ELF-1 (cell line): ENCODE data around the gene SCGN.
A peak's percentile ranks its signal among the peaks of the same experiment; 100 is the strongest.
"Not testable (repeated sequence)": the region's sequence is repeated elsewhere in the genome, so short reads cannot be mapped to it uniquely, and the experiment has no call there.

Experiments used
- DNase-seq: peaks from one replicate; pipeline ENCODE4 v3.0.0-alpha.2; 2016; ENCODE audit warnings: low read depth, low spot score

The SCGN gene

DNA sequence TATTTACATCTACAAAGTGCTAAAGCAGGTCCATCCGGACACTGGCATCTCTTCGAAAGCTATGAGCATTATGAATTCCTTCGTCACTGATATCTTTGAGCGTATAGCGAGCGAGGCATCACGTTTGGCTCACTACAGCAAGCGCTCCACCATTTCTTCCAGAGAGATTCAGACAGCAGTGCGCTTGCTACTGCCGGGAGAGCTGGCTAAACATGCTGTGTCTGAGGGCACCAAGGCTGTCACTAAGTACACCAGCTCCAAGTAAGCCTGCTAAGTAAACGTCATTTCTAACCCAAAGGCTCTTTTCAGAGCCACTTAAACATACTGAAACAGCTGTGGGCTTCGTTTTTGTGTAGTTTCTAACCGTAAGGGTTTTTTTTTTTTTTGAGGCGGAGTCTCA is 75.0 kb downstream of the SCGN start:
- no peak for DNase-seq

DNA sequence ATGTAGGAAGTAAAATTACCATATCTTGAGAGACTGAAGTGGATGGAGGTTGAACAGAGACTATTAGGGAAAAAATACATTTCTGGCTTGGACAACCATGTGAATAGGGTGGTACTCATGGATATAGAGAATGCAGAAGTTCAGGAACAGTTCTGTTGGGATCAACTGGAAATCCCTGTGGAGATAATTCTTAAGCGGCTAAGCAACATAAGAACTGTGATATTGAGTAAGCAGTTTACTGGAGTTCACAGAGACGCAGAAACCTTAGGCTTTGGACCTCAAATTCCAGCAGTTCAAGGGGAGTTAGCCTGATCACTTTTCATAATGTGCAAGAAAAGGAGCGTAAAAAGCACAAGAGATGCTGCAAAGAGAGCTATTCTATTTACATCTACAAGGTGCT is 78.9 kb downstream of the SCGN start:
- DNase-seq = no peak

DNA sequence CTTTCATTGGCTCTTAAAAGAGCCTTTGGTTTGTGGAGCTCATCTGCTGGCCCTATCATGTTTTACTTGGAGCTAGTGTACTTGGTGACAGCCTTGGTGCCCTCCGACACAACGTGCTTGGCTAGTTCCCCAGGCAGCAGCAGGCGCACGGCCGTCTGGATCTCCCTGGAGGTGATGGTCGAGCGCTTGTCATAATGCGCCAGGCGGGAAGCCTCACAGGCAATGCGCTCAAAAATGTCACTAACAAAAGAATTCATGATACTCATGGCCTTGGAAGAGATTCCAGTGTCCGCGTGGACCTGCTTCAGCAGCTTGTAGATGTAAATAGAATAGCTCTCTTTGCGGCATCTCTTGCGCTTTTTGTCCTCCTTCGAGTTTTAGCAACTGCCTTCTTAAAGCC is 79.7 kb downstream of the SCGN start:
- DNase-seq = no peak

DNA sequence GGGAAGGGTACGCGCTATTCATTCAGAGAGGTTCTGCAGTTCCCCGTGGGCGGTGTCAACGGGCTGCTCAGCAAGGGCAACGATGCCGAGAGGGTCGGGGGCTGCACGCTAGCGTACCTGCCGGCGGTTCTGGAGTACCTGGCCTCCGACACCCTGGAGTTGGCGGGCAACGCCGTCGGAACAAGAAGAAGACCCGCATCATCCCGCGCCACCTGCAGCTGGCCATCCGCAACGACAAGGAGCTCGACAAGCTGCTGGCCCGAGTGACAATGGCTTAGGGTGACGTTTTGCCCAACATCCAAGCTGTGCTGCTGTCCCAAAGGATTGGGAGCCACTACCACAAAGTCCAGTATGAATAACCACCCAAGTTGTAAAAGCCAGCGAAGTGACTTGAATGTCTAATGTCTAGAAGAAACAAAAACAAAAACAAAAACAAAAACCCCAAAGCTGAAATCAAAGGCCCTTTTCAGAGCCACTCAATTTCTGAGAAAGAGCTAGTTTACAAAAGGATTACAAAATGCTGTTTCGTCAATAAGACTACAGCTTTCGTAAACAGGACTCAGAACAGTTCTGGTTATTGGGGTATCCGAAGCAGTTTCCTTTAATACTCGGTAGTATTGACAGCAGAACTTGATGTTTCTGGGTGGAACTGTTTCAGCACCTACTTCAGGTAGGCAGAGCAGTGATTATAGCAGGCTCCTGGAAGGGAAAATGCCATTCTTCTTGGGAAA is 80.6 kb downstream of the SCGN start:
- DNase-seq = peak; percentile 40

DNA sequence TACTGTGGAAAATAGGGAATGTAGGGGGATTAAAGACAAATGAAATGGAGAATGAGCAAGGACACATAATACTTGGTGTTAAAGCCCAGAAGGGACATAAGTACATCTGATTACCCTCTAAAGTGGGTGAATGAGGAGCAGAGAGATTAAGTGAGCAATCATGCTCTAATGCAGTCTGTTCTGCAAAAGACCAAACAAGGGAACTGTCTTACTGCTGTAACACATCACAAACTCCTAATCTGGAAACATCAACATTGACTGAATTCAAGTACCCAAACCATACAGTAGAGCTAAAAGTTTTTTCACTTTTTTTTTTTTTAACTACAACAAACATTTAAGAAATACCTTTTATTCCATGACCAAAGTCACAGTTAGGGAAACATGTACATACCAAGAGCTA is 83.2 kb downstream of the SCGN start:
- DNase-seq = no peak

DNA sequence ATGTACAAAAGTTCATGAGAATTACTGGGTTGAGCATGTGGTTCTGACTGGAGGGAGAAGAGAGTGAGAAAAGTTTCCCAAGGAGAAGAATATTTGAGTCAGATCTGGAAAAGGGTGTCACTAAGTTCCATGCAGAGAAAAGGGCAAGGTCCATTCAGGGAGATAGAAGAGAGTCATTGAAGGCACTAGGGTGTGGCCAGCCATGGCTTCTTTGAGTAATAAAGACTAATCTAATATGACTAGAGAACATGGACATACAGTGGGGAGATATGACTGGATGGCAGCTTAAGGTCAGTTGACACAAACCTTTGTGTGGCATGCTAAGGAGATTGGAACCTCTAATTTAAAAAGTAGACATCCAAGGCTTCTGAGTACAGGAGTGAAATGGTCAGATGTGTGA is 91.9 kb downstream of the SCGN start:
- no peak for DNase-seq

DNA sequence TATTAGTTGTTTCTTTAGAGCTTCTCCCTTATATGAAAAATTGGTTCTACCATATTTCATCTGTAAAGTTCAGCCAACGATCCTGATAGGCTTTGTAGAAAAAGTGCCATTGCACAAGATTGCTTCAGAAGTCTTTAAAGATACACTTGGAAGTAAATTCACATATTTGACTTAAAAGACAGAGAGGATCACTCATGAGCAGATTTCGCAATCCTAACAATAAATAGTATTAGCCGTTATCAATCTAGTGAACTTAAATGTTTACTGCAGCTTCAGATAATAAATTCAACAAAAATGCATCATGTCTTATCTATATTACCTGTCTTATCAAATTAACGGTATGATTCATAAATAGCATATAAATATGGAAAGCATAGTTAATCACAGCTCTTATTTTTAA is 93.8 kb downstream of the SCGN start:
- no peak for DNase-seq

DNA sequence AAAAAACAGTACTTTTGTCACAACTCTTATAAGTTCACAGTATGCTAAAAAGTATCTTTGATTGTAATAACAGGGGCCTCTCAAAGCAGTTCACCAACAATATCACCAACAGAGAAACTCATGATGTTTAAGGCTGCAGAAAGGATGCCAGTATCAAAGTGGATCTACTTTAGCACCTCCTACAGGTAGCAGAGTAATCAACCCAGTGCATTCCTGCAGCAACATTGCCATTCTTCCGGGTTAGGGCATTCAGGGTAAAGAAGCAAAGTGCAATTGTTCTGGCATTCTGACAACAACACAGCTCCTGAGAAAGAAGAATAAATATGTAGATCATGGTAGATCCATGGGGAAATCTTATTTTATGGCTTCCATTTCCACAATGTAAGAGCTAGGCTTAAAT is 95.0 kb downstream of the SCGN start:
- no peak for DNase-seq

DNA sequence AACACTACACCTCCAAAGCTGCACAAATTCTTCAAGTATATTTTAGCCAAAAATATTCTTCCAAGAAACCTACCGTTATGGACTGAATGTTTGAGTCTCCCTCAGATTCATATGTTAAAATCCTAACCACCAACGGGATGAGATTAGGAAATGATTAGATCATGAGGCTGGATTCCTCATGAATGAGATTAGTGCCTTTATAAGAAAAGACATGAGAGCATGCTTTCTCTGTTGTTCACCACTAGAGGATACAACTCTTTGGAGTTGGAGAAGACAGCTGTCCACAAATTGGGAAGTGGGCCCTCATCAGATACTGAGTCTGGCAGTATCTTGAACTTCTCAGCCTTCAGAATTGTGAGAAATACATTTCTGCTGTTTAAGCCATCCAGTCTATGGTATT is 95.5 kb downstream of the SCGN start:
- no peak for DNase-seq

DNA sequence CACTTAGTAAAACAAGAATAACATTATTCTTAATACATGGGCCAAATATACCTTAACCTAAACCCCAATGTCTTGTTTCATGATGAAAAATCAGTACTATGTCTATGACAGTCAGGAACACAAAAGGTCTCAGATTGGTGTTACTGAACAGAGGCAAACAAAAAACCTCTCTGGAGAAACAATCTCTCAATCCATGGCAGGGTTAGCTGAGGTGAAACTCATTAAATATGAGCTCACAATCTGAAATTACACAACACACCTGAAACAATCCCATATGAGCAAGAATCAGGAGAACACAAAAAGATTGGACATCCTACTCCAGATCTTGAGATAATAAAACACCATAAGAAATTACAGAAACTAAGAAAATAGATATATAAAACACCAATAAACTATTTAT is 96.0 kb downstream of the SCGN start:
- no peak for DNase-seq

DNA sequence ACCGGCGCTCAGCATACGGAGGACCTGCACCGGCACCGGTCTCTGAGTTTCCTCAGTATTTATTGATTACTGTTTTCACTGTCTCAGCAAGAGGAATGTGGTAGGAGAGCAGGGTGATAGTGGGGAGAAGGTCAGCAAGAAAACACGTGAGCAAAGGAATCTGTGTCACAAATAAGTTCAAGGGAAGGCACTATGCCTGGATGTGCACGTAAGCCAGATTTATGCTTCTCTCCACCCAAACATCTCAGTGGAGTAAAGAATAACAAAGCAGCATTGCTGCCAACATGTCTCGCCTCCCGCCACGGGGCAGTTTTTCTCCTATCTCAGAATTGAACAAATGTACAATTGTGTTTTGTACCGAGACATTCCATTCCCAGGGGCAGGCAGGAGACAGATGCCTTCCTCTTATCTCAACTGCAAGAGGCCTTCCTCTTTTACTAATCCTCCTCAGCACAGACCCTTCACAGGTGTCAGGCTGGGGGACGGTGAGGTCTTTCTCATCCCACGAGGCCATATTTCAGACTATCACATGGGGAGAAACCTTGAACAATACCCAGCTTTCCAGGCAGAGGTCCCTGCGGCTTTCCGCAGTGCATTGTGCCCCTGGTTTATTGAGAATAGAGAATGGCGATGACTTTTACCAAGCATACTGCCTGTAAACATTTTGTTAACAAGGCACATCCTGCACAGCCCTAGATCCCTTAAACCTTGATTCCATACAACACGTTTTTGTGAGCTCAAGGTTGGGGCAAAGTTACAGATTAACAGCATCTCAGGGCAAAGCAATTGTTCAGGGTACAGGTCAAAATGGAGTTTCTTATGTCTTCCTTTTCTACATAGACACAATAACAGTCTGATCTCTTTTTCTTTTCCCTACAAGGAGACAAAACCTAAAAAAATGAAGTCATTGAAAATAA is 96.8 kb downstream of the SCGN start:
- not testable (repeated sequence) for DNase-seq

DNA sequence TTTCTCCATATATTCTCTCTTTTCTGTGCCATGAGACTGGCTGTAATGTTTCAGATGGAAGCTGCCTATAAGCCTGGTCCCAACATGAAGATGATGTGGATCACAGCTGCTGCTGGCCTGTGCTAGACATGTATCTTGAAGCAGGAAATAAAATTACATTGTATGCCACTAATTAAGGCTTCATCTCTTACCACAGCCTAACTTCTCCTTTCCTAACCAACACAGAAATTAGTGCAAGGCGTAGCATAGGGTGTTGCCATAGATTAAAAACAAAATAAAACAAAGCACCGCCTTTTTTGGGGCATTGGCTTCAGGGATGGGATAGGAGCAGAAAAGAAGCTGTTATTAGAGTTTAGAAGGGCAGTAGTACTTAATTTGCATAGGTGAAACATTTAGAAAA is 97.8 kb downstream of the SCGN start:
- no peak for DNase-seq

DNA sequence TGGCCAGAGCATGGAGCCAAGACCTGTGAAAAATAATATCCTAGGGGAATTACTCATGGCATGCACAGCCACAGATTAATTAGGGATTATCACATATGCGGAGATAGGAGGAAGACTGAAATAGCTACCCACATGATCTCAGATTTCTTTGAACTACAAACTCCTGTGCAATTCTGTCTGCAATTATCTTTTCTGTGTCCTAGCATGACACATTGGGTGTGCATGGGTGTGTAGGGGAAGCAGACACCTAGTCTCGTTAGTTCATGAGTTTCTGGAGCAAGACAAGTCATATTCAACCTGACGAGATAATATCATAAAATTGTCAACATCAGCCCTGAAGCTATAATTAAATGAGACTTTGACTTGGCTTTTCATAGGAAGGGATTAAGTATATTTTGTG is 98.9 kb downstream of the SCGN start:
- DNase-seq = no peak
